Fibroblast of the conjunctiva (primary cell): Measurements from ENCODE around the gene RUBCNL.
"Not testable (repeated sequence)": the region's sequence is repeated elsewhere in the genome, so short reads cannot be mapped to it uniquely, and the experiment has no call there.

Experiments
- DNase-seq: peaks from one replicate; pipeline ENCODE4 v3.0.0-alpha.2; 2010; ENCODE audit warnings: low read depth

RUBCNL gene

GRCh38 chr13:46387064-46387851 is at the start of gene RUBCNL:
Gene RUBCNL (minus strand): TSS chr13:46387252. CDS start chr13:46372475, 14,777 bp downstream.
- DNase-seq: no peak

GRCh38 chr13:46429558-46429957 is 42.5 kb upstream of the RUBCNL start:
- not testable (repeated sequence) for DNase-seq

GRCh38 chr13:46405457-46405856 is 18.4 kb upstream of the RUBCNL start:
- no peak for DNase-seq

- no peak for DNase-seq
Measured at GRCh38 chr13:46404733-46405100, 17.7 kb upstream of the RUBCNL start.

- no peak for DNase-seq
Measured at GRCh38 chr13:46403851-46404732, 17.0 kb upstream of the RUBCNL start.

- no peak for DNase-seq
Measured at GRCh38 chr13:46402178-46402577, 15.1 kb upstream of the RUBCNL start.

GRCh38 chr13:46401432-46401831 is 14.4 kb upstream of the RUBCNL start:
- no peak for DNase-seq

GRCh38 chr13:46396341-46396740 is 9.3 kb upstream of the RUBCNL start:
- DNase-seq: no peak

GRCh38 chr13:46392967-46393366 is 5.9 kb upstream of the RUBCNL start:
- DNase-seq: no peak

GRCh38 chr13:46389457-46390451 is 2.7 kb upstream of the RUBCNL start:
- DNase-seq: no peak

GRCh38 chr13:46388846-46389245 is 1.8 kb upstream of the RUBCNL start:
- DNase-seq: no peak

GRCh38 chr13:46388308-46388707 is 1.3 kb upstream of the RUBCNL start:
- no peak for DNase-seq

- DNase-seq: no peak
Measured at GRCh38 chr13:46386392-46387063, 524 bp downstream of the RUBCNL start.

GRCh38 chr13:46385946-46386345 is 1.1 kb downstream of the RUBCNL start:
- DNase-seq: no peak

- no peak for DNase-seq
Measured at GRCh38 chr13:46383383-46383782, 3.7 kb downstream of the RUBCNL start.

- DNase-seq: no peak
Measured at GRCh38 chr13:46382224-46382623, 4.8 kb downstream of the RUBCNL start.

GRCh38 chr13:46380242-46380641 is 6.8 kb downstream of the RUBCNL start:
- no peak for DNase-seq

- no peak for DNase-seq
Measured at GRCh38 chr13:46379611-46380010, 7.4 kb downstream of the RUBCNL start.

GRCh38 chr13:46378411-46378810 is 8.6 kb downstream of the RUBCNL start:
- no peak for DNase-seq

GRCh38 chr13:46377554-46377953 is 9.5 kb downstream of the RUBCNL start:
- no peak for DNase-seq

GRCh38 chr13:46374710-46375109 is 12.3 kb downstream of the RUBCNL start:
- DNase-seq: no peak
